Neural progenitor cell (in vitro differentiated cells): ENCODE measurements around the gene IL17F. TPM values are rescaled to one million over a fixed set of nuclear protein-coding genes. Genes with fewer than 3 reads are reported as not detected.
A peak's percentile ranks its signal among the peaks of the same experiment; 100 is the strongest.

Source experiments
- DNase-seq: peaks from one replicate; pipeline ENCODE4 v3.0.0-alpha.2; 2016; ENCODE audit warnings: low spot score
- H2AFZ ChIP-seq: fragments of 200-600 bp; sonication (generic); replicated peaks from 2 replicates; pipeline ENCODE4 v1.6.1; 2016; ENCODE audit warnings: antibody characterized with exemption
- H3F3A ChIP-seq: fragments of 200-600 bp; sonication (generic); 2 replicates; pipeline ENCODE4 v1.6.1; 2016; ENCODE audit warnings: antibody characterized with exemption, low read depth
- H3K27ac ChIP-seq: fragments of 200-600 bp; sonication (generic); 2 replicates; pipeline ENCODE4 v1.5.1; 2016; ENCODE audit warnings: mild to moderate bottlenecking
- H3K27me3 ChIP-seq: fragments of 200-600 bp; sonication (generic); 2 replicates; pipeline ENCODE4 v1.6.1; 2016; ENCODE audit warnings: mild to moderate bottlenecking, moderate library complexity
- H3K36me3 ChIP-seq: fragments of 200-600 bp; sonication (generic); 2 replicates; pipeline ENCODE4 v1.5.1; 2016
- H3K4me1 ChIP-seq: fragments of 200-600 bp; sonication (generic); 2 replicates; pipeline ENCODE4 v1.6.1; 2016; ENCODE audit warnings: mixed run types
- H3K4me2 ChIP-seq: fragments of 200-600 bp; sonication (generic); 2 replicates; pipeline ENCODE4 v1.6.1; 2016
- H3K4me3 ChIP-seq: fragments of 200-600 bp; sonication (generic); 2 replicates; pipeline ENCODE4 v1.5.1; 2016
- H3K79me2 ChIP-seq: fragments of 200-600 bp; sonication (generic); 2 replicates; pipeline ENCODE4 v1.6.1; 2016; ENCODE audit warnings: low read depth
- H3K9ac ChIP-seq: fragments of 200-600 bp; sonication (generic); 2 replicates; pipeline ENCODE4 v1.6.1; 2016
- H3K9me3 ChIP-seq: fragments of 200-600 bp; sonication (generic); 2 replicates; pipeline ENCODE4 v1.5.1; 2016; ENCODE audit warnings: low read depth
- H4K20me1 ChIP-seq: fragments of 200-600 bp; sonication (generic); 2 replicates; pipeline ENCODE4 v1.6.1; 2016; ENCODE audit warnings: low read depth
- H3K27ac Mint-ChIP-seq: 3 replicates; pipeline ENCODE4 v1.8.0; 2021; ENCODE audit warnings: mixed read lengths
- H3K27me3 Mint-ChIP-seq: 2 replicates; pipeline ENCODE4 v1.8.0; 2022; ENCODE audit warnings: low read depth, mild to moderate bottlenecking, inconsistent platforms, moderate library complexity, mixed read lengths; ENCODE audit not compliant: insufficient read depth
- H3K36me3 Mint-ChIP-seq: 3 replicates; pipeline ENCODE4 v1.8.0; 2021; ENCODE audit warnings: mixed read lengths
- H3K4me1 Mint-ChIP-seq: 3 replicates; pipeline ENCODE4 v1.8.0; 2021; ENCODE audit warnings: mixed read lengths
- H3K4me3 Mint-ChIP-seq: 3 replicates; pipeline ENCODE4 v1.8.0; 2021; ENCODE audit warnings: mild to moderate bottlenecking, moderate library complexity, mixed read lengths
- H3K9me3 Mint-ChIP-seq: 3 replicates; pipeline ENCODE4 v1.8.0; 2020; ENCODE audit warnings: mixed read lengths
- CTCF ChIP-seq: fragments of 200-600 bp; sonication (generic); IDR thresholded peaks from 2 replicates; pipeline ENCODE4 v1.5.1; 2017; ENCODE audit warnings: antibody characterized with exemption, mild to moderate bottlenecking
- EZH2 ChIP-seq: fragments of 200-600 bp; sonication (generic); IDR thresholded peaks from 2 replicates; pipeline ENCODE4 v1.6.1; 2017; ENCODE audit warnings: antibody characterized with exemption, mild to moderate bottlenecking, moderate library complexity
- EZH2phosphoT487 ChIP-seq: fragments of 200-600 bp; sonication (generic); IDR thresholded peaks from 2 replicates; pipeline ENCODE4 v1.6.1; 2017; ENCODE audit warnings: antibody characterized with exemption
- total RNA-seq: library from RNA; depleted of rRNA; stranded (reverse); fragments of >200 nt; gene quantifications from 2 replicates; pipeline ENCODE4 v1.2.3, GENCODE V29; 2015; ENCODE audit warnings: low replicate concordance

The IL17F gene
- total RNA-seq, 1 donor from 2014 or later: not detected

- Histone ChIP-seq H3K4me2 (no peak overlapping the region), H3K27ac (no peak overlapping the region), H3K27me3 (no peaks in the 10 kb centered on the region), H2AFZ (no peak overlapping the region), H3F3A (no peaks in the 10 kb centered on the region), H3K4me1 (no peaks in the 10 kb centered on the region), H3K36me3 (no peaks in the 10 kb centered on the region), H3K4me3 (no peak overlapping the region), H3K9ac (no peak overlapping the region), H3K79me2 (no peaks in the 10 kb centered on the region), H4K20me1 (no peaks in the 10 kb centered on the region), H3K9me3 (no peaks in the 10 kb centered on the region)
- H3K27me3 Mint-ChIP-seq: peaks cover 7% of the 10 kb centered on the region
- H3K27ac Mint-ChIP-seq: no peak overlapping the region
- no peak overlapping the region for H3K4me3 Mint-ChIP-seq
- no peaks in the 10 kb centered on the region for H3K4me1 Mint-ChIP-seq
- TF ChIP-seq CTCF: no peak
- no peak for TF ChIP-seq EZH2phosphoT487
- no peak for TF ChIP-seq EZH2
- H3K9me3 Mint-ChIP-seq: peaks cover 6% of the 10 kb centered on the region
- no peak for DNase-seq
- H3K36me3 Mint-ChIP-seq: no peaks in the 10 kb centered on the region
Observed at GRCh38 chr6:52210227-52210626, 34.1 kb downstream of the IL17F start.

DNA sequence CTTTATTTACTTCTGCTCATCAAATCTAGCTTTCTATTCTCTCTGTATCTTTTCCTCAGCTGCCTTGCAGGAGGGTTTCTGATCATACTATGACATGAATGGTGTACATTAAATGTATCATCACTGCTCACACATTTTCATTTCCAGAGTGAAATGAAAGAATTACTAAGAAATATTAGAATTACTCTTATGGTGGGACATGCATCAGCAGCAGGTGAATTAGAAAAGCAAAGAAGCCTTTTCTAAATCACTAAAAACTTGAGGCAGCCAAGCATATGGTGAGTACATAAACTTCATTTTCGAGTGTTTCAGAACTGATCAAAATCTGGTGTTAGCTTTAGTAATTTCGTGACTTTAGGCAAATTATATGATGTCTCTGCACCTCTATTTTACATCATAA lies 34.5 kb downstream of the IL17F start:
- no peak for DNase-seq
- Mint-ChIP-seq H3K4me1 (no peaks in the 10 kb centered on the region), H3K4me3 (no peak overlapping the region), H3K9me3 (peaks cover 6% of the 10 kb centered on the region), H3K36me3 (no peaks in the 10 kb centered on the region), H3K27ac (no peak overlapping the region), H3K27me3 (peaks cover 7% of the 10 kb centered on the region)
- Histone ChIP-seq H3K79me2 (no peaks in the 10 kb centered on the region), H3K27me3 (no peaks in the 10 kb centered on the region), H3K4me2 (no peak overlapping the region), H4K20me1 (no peaks in the 10 kb centered on the region), H2AFZ (no peak overlapping the region), H3K27ac (no peak overlapping the region), H3K36me3 (no peaks in the 10 kb centered on the region), H3K4me1 (no peaks in the 10 kb centered on the region), H3F3A (no peaks in the 10 kb centered on the region), H3K9ac (no peak overlapping the region), H3K9me3 (no peaks in the 10 kb centered on the region), H3K4me3 (no peak overlapping the region)
- TF ChIP-seq CTCF (no peak), EZH2 (no peak), EZH2phosphoT487 (no peak)

DNA sequence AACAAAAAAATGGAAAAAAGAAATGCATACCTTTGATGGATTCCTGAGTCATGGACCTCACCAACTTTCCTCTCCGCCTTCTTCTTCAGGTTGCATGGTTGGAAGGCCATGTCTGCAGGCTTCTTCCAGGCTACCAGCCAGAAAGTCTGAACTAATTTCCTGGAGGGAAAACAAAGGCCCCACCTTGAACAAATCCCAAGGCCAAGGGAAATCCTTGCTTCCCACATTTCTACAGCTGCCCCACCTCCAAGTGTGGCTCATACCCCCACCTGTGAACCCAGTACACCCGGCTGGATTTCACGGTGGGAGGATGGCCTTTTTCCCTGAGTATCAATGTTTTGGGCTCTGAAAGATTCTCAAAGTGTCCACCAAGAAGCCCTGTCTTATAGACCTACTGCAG lies 35.7 kb downstream of the IL17F start:
- Histone ChIP-seq H3K9ac (no peak overlapping the region), H3F3A (no peaks in the 10 kb centered on the region), H3K79me2 (no peaks in the 10 kb centered on the region), H3K4me2 (no peak overlapping the region), H3K4me3 (no peak overlapping the region), H4K20me1 (no peaks in the 10 kb centered on the region), H3K9me3 (no peaks in the 10 kb centered on the region), H3K4me1 (no peaks in the 10 kb centered on the region), H3K27ac (no peak overlapping the region), H2AFZ (no peak overlapping the region), H3K36me3 (no peaks in the 10 kb centered on the region), H3K27me3 (no peaks in the 10 kb centered on the region)
- no peak for DNase-seq
- Mint-ChIP-seq H3K4me3 (no peak overlapping the region), H3K36me3 (no peaks in the 10 kb centered on the region), H3K27ac (no peak overlapping the region), H3K4me1 (no peaks in the 10 kb centered on the region), H3K9me3 (peaks cover 6% of the 10 kb centered on the region), H3K27me3 (peaks cover 7% of the 10 kb centered on the region)
- TF ChIP-seq CTCF: no peak
- no peak for TF ChIP-seq EZH2
- no peak for TF ChIP-seq EZH2phosphoT487

- Histone ChIP-seq H3K4me2 (no peak overlapping the region), H3F3A (no peaks in the 10 kb centered on the region), H3K27ac (no peak overlapping the region), H2AFZ (no peak overlapping the region), H3K4me3 (no peak overlapping the region), H3K79me2 (no peaks in the 10 kb centered on the region), H3K9me3 (no peaks in the 10 kb centered on the region), H3K36me3 (no peaks in the 10 kb centered on the region), H3K9ac (no peak overlapping the region), H4K20me1 (no peaks in the 10 kb centered on the region), H3K4me1 (no peaks in the 10 kb centered on the region), H3K27me3 (no peaks in the 10 kb centered on the region)
- Mint-ChIP-seq H3K4me3 (no peak overlapping the region), H3K36me3 (no peaks in the 10 kb centered on the region), H3K27me3 (peaks cover 8% of the 10 kb centered on the region), H3K4me1 (no peaks in the 10 kb centered on the region), H3K27ac (no peak overlapping the region), H3K9me3 (peaks cover 6% of the 10 kb centered on the region)
- TF ChIP-seq EZH2 (no peak), EZH2phosphoT487 (no peak), CTCF (peak; percentile 14)
- DNase-seq: no peak
Observed at GRCh38 chr6:52207066-52207465, 37.2 kb downstream of the IL17F start.
